GM19397 (cell line): Measurements from ENCODE around the gene PFN3.
"Not testable (repeated sequence)": the region's sequence is repeated elsewhere in the genome, so short reads cannot be mapped to it uniquely, and the experiment has no call there.

Experiments
- ATAC-seq: cut with Tn5 transposase; IDR thresholded peaks from one replicate; pipeline ENCODE4 v1.9.1; 2021; ENCODE audit warnings: mild to moderate bottlenecking, moderate library complexity; ENCODE audit not compliant: unreplicated experiment

Gene PFN3

GRCh38 chr5:177375516-177375915, 24.9 kb downstream of the PFN3 start:
- ATAC-seq: not testable (repeated sequence)

- ATAC-seq: no peak
These were observed 26.2 kb downstream of the PFN3 start for GRCh38 chr5:177374211-177374610.

GRCh38 chr5:177373806-177374205, 26.7 kb downstream of the PFN3 start:
- no peak for ATAC-seq

GRCh38 chr5:177372910-177373309, 27.6 kb downstream of the PFN3 start:
- ATAC-seq: no peak

- ATAC-seq: no peak
These were observed 28.2 kb downstream of the PFN3 start for GRCh38 chr5:177372034-177372896.

- no peak for ATAC-seq
These were observed 29.1 kb downstream of the PFN3 start for GRCh38 chr5:177371120-177372033.

- no peak for ATAC-seq
These were observed 29.9 kb downstream of the PFN3 start for GRCh38 chr5:177370488-177371119.

GRCh38 chr5:177369645-177370440, 30.6 kb downstream of the PFN3 start:
- no peak for ATAC-seq

GRCh38 chr5:177368869-177369644, 31.4 kb downstream of the PFN3 start:
- no peak for ATAC-seq

GRCh38 chr5:177367981-177368868, 32.2 kb downstream of the PFN3 start:
- no peak for ATAC-seq

GRCh38 chr5:177367323-177367848, 33.1 kb downstream of the PFN3 start:
- no peak for ATAC-seq

- no peak for ATAC-seq
These were observed 33.7 kb downstream of the PFN3 start for GRCh38 chr5:177366528-177367322.

GRCh38 chr5:177365845-177366527, 34.5 kb downstream of the PFN3 start:
- no peak for ATAC-seq

GRCh38 chr5:177364159-177364962, 36.1 kb downstream of the PFN3 start:
- ATAC-seq: no peak

- ATAC-seq: no peak
These were observed 36.9 kb downstream of the PFN3 start for GRCh38 chr5:177363565-177363964.
